HG03521 (cell line): Measurements from ENCODE around the gene DZIP1L.
"Not testable (repeated sequence)": the region's sequence is repeated elsewhere in the genome, so short reads cannot be mapped to it uniquely, and the experiment has no call there.

Source experiments
- ATAC-seq: cut with Tn5 transposase; IDR thresholded peaks from one replicate; pipeline ENCODE4 v1.9.1; 2021; ENCODE audit warnings: mild to moderate bottlenecking, moderate library complexity; ENCODE audit not compliant: unreplicated experiment

Gene DZIP1L

DNA sequence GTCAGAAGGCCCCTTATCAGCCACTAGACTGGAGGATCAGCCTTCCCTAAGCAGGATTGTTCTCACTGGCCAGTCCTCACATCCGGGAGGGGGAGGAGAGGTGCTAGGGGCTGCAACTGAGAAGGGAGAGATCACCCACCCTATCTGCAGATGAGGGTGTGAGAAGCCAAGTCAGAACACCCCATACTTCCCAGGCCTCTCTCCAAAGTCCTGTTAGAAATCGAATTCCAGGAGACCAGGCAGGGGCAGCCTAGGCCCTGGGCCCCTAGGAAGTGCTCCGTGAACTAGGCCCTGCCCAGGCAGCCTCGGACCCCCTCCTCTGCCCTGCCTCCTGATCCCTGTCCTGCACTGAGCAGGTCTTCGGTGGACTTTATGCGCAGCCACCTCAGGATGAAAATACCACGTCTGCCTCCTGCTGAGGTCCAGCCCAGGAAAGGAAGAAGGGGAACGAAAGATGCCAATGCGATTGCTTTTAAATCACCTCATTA lies 933 bp downstream of the DZIP1L start:
- ATAC-seq: no peak

DNA sequence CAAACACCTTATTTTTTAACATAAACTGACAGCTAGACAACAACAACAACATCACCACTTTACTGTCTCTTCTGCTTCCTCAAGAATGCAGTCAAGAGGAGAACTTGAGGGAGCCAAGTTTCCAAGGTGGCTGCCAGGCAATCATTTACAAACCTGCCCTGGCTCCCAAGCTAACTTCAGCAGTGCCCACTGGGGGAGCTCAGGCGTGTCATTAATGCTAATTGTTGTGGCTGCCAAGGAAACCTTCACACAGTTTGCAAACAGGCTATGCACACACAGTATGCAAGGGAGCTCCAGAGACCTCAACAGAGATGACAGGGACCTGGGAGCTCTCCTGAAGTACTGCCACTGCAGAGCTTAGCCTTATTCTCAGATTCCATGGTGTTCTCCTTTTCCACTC lies 2.1 kb downstream of the DZIP1L start:
- no peak for ATAC-seq

DNA sequence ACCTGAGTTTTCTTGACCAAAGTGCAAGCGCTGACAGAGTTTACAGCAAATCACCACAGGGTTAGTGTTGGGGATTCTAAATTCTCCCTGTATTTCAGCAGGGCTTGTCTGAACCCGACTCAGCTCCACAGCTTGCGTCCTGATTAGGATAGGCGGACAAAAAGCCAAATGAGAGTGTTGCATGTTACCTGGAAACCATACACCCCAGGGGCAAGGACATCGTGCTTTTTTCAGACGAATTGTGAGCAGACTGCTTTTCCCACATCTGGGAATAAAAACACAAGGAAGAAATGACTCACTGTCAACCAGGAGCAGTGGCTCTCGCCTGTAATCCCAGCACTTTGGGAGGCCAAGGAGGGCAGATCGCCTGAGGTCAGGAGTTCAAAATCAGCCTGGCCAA lies 3.0 kb downstream of the DZIP1L start:
- ATAC-seq: no peak

DNA sequence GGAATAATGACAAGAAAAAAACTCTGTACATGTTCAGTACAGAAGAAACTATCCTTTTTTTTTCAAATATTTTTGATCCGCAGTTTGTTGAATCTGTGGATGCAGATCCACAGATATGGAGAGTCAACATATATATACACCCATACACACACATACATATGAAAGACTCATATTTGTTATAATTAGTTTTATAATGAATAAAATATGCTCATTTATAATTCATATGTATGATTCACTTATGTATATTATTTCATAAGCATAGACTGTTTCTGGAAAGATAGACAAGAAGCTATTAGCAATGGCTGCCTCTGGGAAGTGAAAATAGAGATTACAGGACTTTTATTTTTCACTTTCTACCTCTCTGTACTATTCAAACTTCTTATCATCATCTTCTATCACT lies 9.8 kb downstream of the DZIP1L start:
- ATAC-seq: no peak

DNA sequence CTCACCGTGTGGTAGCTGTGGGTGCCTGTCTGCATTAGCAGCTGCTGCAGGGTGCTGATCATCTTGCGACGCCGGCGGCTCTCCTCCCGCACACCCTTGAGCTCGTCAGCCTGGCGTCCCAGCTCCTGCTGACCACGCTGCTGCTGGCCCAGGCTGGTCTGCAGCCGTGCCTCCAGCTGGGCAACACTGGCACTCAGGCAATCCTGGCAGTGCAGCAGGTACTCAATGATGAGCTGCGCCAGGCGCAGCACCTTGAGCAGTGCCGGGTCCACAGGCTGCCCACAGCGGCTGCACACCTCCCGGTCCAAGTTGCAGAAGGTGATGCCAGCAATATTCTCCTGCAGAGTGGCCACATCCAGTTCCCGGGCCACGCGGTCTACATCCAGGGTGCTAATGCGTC lies 11.9 kb downstream of the DZIP1L start:
- ATAC-seq: no peak

DNA sequence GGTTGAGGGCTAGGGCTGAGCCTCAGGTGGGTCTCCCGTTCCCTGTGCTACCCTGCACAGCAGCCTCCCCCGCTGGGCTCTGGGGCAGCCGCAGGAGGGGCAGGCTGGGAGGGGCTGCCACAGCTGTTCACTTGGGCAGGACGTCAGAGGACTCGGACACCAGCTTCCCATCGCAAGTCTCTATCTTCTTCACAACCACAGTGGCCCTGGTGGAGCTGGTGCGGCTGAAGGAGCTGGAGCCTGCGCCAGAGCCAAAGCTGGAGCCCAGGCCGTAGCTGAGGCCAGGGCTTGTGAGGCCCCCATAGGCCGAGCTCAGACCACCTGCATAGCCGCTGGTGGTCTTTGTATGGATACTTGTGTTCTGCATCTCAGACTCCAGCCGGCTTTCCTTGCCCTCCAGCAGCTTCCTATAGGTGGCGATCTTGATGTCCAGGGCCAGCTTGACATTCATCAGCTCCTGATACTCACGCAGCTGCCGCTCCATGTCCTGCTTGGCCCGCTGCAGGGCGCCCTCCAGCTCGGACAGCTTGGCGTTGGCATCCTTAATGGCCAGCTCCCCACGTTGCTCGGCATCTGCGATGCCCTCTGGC lies 14.0 kb downstream of the DZIP1L start:
- not testable (repeated sequence) for ATAC-seq

DNA sequence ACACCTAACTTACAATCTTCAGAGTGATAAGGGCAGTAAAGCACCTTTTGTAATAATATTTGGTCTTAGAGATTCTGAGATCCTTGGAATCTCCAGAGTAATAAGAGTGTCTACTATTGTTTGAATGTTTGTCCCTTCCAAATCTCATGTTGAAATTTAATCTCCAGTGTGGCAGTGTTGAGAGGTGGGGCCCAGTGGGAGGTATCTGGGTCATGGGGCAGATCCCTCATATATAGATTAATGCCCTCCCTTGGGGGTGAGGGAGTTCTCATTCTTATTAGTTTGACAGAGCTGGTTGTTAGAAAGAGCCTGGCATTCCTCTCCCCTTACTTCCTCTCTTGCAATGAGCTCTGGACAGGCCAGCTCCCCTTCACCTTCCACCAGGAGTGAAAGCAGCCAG lies 16.0 kb downstream of the DZIP1L start:
- ATAC-seq: no peak

DNA sequence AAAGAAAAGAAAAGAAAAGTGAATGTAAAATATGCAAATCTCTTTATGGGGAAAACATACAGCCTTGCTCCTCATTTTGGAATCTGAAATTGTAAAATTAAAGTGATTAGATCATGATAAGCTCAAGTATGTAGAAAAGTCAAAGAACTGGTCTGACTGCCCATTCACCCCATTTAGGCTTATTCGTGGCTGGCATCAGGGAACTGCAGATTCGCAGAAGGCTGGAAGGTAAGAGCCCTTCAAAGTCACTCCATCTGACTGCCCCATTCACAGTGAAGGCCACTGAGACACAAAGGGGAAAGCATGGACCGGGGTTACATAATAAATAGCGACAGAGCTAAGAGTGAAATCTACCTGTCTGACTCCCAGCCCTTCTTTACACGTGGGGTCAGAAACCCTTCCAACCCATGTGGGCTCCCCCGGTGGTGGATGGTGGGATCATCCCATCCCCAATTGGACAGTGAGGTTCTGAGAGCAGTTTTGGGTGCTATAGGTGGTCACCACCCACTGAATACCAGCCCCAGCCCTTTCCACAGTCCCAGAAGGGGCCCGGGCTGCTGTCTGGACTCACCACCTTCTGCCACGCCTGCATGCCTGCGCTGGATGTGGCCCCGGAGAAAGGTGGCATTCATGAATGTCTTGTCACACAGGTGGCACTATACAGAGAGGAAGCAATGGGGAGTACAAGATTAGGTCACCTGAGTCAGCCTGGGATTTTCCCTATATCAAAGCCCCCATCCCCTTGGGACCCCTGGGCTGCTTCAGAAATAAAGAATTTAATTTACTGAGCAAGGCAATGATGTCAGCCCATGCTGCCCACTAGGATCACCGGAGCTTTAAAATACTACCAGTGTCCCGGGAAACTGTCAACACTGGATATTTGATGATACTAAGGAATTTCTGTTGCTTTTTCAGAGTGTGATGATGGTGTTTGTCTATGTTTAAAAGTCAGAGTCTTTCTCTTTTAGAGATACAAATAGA lies 17.9 kb downstream of the DZIP1L start:
- peak; percentile 76 for ATAC-seq

DNA sequence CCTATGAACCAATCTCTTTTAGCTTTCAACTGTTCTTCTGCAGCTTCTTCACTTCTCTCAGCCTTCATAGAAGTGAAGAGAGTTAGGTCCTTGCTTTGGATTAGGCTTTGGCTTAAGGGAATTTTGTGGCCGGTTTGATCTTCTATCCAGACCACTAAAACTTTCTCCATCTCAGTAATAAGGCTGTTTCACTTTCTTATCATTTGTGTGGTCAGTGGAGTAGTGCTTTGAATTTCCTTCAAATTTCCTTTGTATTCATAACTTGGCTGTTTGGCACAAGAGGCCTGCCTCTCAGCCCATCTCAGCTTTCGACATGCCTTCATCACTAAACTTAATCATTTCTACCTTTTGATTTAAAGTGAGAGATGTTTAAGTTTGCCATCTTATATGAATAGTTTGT lies 21.7 kb downstream of the DZIP1L start:
- no peak for ATAC-seq

DNA sequence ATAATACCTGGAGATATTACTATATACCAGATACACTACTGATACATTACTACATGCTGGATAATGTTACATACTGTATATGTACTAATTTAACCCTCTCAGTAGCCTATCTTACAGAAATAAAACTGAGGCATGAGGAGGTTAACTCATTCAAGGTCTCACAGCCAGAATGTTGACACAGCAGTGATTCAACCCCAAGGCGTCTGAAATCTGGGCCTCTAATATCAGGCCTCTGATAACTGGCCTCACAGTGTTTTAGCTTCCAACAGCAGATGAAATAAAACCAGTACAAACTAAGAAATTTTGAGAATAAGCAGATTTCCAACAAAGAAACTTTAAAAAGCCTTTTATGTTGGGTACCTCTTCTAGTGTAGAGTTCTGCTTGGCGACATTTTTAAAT lies 23.4 kb downstream of the DZIP1L start:
- no peak for ATAC-seq

DNA sequence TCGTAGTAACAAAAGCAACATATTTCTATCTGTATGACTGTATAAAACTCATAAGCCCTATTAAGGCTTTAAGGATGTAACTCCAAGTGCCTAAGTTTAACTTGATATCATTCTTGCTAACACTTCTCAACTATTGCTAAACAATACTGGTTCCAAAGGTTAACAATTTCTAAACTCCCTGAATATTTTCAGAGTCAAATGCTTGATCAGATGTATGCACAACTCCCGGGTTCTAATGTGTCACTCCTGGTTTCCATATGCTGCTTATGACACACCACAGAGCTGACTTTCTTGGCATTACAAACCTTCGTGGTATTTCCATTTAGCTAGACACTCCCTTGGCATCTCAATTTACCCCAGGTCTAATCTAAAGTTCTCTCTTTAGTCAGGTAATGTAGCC lies 26.3 kb downstream of the DZIP1L start:
- no peak for ATAC-seq

DNA sequence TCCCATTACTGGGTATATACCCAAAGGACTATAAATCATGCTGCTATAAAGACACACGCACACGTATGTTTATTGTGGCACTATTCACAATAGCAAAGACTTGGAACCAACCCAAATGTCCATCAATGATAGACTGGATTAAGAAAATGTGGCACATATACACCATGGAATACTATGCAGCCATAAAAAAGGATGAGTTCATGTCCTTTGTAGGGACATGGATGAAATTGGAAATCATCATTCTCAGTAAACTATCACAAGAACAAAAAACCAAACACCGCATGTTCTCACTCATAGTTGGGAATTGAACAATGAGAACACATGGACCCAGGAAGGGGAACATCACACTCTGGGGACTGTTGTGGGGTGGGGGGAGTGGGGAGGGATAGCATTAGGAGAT lies 29.7 kb downstream of the DZIP1L start:
- not testable (repeated sequence) for ATAC-seq

DNA sequence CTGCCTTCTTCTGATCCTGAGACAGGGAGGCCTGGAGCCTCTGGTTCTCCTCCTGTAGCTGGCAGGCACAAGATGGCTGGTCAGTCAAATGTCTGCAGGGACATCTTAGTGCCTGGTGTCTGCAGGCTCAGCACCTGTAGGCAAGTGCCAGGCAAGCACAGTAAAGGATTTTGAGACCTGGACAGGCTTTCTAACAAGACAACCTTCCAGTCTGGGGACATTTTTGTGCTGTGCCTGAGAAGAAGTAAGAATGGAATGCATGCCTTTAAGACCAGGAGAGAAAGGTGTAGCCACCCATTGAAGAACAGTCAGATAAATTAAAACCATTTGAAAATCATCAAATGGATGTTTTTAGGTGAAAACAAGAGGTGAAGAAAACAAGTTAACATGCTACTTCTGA lies 31.2 kb downstream of the DZIP1L start:
- ATAC-seq: no peak

DNA sequence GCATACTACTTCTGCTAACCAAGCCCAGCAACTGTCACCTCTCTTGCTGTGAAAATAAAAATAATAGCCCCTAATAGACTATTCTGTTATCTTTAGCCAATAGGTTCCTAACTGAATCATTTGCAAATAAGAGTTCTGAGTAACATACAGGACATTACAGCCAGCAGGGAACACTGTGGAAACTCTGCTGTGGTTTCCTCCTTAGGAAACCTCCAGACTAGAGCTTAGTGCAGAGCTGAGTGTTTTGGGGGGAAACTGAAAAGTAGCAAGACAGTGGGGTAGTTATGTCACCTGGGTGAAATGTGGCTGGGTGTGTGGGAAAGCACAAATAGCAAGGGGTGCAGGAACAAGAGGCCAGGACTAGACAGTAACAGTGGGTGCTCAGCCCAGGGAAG lies 32.4 kb downstream of the DZIP1L start:
- ATAC-seq: no peak

DNA sequence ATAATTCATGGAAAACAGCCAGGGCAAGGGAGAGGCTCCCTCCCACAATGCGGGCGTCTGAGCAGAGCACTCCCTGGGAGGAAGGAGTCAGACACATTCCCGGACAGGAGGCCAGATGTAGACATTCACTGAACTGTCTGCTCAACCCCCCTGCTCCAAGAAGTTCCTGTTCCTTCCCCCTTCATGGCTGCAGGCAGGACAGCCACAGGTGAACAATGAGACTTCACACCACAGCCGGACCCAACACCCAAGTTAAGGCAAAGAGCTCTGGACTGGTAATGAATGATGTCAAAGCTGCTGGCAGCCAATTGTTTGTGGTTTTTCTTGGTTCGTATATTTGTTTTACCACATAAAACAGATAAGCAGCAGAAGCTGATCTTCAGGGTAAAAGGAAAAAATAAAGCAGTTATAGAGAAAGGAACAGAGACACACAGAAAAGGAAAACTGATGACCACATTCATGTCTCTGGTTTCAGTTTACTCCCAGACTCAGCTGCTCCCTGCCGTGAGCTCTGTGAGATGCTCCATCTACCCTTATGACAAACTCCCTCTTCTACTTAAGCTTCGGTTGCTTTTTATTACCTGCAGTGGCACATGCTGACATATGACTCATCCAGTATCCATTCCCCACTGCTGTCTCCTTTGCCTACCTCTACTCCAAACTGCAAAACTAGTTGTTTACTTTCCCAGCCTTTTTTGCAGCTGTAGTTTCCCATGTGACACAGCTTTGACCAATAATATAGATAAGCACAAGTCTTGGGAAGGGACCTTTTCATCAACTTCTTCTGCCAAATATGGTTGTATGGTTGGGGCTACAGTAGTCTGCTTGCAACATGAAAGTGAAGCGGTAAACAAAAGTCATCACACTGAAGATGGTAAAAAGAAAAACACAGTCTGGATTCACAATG lies 33.1 kb downstream of the DZIP1L start:
- ATAC-seq: no peak

DNA sequence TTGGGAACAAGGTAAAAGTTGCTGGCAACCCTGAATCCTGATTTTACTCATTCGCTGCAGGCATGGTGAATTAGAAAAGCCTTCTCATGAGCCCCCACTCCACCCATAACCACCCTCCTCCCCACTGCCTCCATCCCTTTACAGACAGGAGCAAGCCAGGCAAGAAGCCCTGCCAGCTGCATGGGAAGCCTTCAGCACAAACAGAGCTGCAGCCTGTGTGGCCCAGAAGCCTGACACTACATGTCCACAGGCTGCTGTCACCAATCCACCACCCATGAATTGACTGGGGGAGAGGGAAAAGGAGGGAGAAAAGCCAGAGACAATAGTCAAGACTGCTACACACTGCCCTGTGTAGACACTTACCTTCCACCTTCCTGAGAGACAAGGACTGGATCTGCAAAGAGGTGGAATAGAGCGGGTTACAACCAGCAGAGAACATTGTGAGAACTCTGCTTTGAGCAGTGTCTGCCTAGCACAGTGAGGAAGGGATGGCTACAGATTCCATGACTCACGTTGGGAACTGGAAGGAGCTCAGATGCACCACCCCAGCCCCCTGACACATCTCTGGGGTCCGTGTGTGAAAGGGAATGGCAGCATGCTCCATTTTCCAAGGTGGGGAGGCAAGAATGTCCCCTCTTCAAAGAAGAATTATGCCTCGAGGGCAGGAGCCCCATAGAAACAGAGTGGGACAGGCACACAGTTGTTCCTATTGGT lies 33.9 kb downstream of the DZIP1L start:
- no peak for ATAC-seq

DNA sequence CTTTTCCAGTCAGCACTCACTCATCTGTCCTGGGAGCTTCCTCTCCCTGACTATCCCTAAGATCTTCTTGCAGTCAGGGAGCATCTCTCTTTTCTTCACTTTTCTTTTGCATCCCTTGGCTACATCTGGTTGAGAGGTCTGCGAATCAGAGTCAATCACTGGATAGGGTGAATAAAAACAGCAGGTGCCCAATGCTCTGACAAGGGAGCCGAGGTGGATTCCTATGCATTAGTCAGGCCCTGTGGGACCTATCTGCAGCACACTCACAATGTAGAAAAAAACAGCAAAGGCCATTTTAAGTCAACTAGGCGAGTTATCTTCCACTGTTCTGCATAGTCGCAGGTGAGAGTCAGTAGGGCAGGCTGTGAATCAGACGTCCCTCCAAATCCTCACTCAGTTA lies 35.5 kb downstream of the DZIP1L start:
- ATAC-seq: no peak

DNA sequence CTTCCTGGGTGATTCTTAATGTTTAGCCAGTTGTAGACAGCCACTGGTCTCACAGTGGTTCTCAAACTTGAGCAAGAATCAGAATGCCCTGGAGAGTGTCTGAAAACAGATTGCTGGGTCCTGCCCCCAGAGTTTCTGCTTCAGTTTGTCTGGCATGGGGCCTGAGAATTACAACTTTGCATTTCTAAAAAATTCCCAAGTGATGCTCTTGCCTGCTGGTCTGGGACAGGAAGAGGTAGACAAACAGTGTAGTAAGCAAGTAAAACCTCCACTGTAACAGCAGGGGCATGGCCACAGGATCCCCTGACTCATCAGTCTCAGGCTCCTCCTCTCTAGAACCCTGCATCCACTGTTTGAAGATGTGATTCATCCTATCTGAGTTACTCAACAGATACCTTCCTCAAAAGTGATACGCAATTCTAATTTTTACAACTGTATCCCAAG lies 36.5 kb downstream of the DZIP1L start:
- no peak for ATAC-seq

DNA sequence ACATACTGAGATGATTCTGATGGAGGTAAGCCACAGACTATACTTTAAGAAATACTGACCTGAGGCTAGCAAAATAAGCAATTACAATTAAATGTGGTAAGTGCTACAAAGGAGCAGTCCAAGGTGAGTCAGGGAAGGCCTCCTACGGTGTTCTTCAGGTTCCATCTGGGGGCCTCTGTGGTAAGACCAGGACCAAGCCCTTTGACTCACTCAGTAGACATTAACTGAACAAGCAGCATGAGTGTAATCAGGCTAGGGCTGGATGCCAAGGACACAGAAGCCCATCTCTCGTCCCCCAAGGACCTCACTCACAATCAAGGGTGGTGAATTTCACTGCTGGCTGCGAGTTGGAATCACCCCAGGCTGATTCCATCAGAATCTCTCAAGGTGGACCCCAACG lies 37.3 kb downstream of the DZIP1L start:
- ATAC-seq: no peak

DNA sequence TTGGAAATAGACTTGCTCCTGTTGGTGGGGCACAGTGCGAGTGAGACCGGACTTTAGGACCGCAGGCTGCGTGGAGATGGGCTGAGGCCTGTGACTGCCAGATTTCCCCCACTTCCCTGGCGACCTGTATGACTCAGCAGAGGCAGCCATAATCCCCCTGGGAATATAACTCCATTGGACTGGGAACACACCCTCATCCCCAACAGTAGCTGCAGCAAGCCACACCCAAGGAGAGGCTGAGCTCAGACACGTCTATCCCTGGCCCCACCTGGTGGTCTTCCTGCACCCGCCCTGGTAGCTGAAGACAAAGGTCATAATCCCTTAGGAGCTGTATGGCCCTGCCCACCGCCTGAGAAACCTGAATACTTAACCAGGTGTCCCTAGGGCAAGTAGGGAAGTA lies 42.6 kb downstream of the DZIP1L start:
- ATAC-seq: no peak

DNA sequence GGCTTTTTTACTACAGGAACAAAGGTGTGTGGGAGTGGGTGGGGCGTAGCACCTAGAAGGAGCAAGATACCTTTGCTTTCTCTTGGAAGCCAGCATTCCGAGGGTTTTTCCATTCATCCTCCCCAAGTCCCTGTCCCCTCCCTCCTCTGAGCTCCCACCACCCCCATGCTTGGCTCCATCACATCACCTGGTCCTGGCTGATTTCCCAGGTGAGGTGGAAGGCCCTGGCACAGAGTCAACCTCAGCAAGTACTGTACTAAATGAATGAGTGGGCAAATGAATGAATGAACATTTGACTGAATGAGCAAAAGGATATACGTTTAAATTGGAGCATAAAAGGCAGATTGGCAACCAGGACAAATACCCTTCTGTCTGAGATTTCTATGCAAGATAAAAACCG lies 45.4 kb downstream of the DZIP1L start:
- no peak for ATAC-seq
